Measurements from ENCODE around the gene MFAP1.
"Not testable (repeated sequence)": the region's sequence is repeated elsewhere in the genome, so short reads cannot be mapped to it uniquely, and the experiment has no call there.

Gene MFAP1

DNA sequence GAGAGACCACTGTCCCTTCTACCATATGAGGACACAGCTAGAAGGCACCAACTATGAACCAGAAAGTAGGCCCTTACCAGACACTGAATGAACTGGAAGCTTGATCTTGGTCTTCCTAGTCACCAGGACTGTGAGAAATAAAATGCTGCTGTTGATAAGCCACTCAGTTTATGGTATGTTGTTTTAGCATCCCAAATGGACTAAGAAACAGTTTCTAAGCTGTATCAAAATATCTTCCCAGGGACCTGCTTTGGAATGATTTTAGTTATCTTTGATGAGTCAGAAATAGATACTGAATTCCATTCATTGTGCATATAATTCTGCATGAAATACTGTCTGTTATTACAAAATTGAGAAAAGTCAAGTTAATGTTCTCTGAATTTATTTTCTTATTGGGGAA, 20.9 kb upstream of the MFAP1 start:
- Histone ChIP-seq H3K9me3 (ENCODE audit: control insufficient read depth, insufficient read depth, low read depth, low read length) (no peaks in the 10 kb centered on the region), H3K9ac (ENCODE audit: low read length) (no peak overlapping the region), H3K27me3 (ENCODE audit: control insufficient read depth, insufficient read depth, low read length) (no peaks in the 10 kb centered on the region), H3K4me1 (ENCODE audit: control insufficient read depth, insufficient read depth, low read length) (no peaks in the 10 kb centered on the region), H3K4me3 (ENCODE audit: low read depth, low read length) (no peak overlapping the region), H3K27ac (ENCODE audit: low read depth, low read length) (no peak overlapping the region), H3K36me3 (ENCODE audit: control insufficient read depth, insufficient read depth, low read length) (peaks cover 41% of the 10 kb centered on the region)

DNA sequence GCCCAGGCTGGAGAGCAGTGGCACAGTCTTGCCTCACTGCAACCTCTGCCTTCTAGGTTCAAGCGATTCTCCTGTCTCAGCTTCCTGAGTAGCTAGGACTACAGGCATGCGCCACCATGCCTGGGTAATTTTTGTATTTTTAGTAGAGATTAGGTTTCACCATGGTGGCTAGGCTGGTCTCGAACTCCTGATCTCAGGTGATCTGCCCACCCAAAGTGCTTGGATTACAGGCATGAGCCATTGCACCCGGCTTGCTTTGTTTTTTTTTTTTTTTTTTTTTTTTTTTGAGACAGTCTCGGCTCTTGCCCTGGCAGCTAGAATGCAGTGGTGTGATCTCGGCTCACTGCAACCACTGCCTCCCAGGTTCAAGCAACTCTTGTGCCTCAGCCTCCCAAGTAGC, 8.0 kb upstream of the MFAP1 start:
- not testable (repeated sequence) for H3K4me1 ChIP-seq (ENCODE audit: control insufficient read depth, insufficient read depth, low read length); H3K27me3 ChIP-seq (ENCODE audit: control insufficient read depth, insufficient read depth, low read length); H3K27ac ChIP-seq (ENCODE audit: low read depth, low read length); H3K9ac ChIP-seq (ENCODE audit: low read length); H3K4me3 ChIP-seq (ENCODE audit: low read depth, low read length); H3K9me3 ChIP-seq (ENCODE audit: control insufficient read depth, insufficient read depth, low read depth, low read length)
- peaks cover 36% of the 10 kb centered on the region for H3K36me3 ChIP-seq (ENCODE audit: control insufficient read depth, insufficient read depth, low read length)

DNA sequence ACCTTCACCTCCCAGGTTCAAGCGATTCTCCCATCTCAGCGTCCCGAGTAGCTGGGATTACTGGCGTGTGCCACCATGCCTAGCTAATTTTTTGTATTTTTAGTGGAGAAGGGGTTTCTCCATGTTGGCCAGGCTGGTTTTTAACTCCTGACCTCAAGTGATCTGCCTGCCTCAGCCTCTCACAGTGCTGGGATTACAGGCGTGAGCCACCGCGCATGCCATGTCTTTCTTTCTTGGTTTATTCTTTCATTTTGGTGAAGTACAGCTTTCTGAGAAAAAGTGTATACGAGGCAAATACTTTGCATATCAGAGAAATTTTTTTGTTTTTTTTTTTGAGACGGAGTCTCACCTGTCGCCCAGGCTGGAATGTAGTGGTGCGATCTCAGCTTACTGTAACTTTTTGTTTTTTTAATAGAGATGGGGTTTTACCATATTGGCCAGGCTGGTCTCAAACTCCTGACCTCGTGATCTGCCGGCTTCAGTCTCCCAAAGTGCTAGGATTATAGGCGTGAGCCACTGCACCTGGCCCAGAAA, 7.1 kb upstream of the MFAP1 start:
- H3K36me3 ChIP-seq (ENCODE audit: control insufficient read depth, insufficient read depth, low read length) = peaks cover 29% of the 10 kb centered on the region
- H3K4me1 ChIP-seq (ENCODE audit: control insufficient read depth, insufficient read depth, low read length); H3K9me3 ChIP-seq (ENCODE audit: control insufficient read depth, insufficient read depth, low read depth, low read length); H3K27ac ChIP-seq (ENCODE audit: low read depth, low read length); H3K9ac ChIP-seq (ENCODE audit: low read length); H3K27me3 ChIP-seq (ENCODE audit: control insufficient read depth, insufficient read depth, low read length); H3K4me3 ChIP-seq (ENCODE audit: low read depth, low read length): not testable (repeated sequence)

DNA sequence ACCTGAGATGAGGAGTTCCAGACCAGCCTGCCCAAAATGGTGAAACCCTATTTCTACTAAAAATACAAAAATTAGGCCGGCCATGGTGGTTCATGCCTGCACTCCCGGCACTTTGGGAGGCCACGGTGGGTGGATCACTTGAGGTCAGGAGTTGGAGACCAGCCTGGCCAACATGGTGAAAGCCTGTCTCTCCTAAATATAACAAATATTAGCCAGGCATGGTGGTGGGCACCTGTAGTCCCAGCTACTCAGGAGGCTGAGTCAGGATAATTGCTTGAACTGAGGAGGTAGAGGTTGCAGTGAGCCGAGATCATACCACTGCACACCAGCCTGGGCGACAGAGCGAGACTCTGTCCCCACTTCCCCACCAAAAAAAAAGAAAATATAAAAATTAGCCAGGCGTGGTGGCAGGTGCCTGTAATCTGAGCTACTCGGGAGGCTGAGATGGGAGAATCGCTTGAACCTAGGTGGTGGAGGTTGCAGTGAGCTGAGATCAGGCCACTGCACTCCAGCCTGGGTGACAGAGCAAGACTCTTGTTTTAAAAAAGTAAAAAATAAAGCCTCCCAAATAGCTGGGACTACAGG, 6.3 kb upstream of the MFAP1 start:
- H3K4me1 ChIP-seq (ENCODE audit: control insufficient read depth, insufficient read depth, low read length); H3K4me3 ChIP-seq (ENCODE audit: low read depth, low read length); H3K9me3 ChIP-seq (ENCODE audit: control insufficient read depth, insufficient read depth, low read depth, low read length); H3K27me3 ChIP-seq (ENCODE audit: control insufficient read depth, insufficient read depth, low read length); H3K9ac ChIP-seq (ENCODE audit: low read length); H3K27ac ChIP-seq (ENCODE audit: low read depth, low read length): not testable (repeated sequence)
- peaks cover 21% of the 10 kb centered on the region for H3K36me3 ChIP-seq (ENCODE audit: control insufficient read depth, insufficient read depth, low read length)

DNA sequence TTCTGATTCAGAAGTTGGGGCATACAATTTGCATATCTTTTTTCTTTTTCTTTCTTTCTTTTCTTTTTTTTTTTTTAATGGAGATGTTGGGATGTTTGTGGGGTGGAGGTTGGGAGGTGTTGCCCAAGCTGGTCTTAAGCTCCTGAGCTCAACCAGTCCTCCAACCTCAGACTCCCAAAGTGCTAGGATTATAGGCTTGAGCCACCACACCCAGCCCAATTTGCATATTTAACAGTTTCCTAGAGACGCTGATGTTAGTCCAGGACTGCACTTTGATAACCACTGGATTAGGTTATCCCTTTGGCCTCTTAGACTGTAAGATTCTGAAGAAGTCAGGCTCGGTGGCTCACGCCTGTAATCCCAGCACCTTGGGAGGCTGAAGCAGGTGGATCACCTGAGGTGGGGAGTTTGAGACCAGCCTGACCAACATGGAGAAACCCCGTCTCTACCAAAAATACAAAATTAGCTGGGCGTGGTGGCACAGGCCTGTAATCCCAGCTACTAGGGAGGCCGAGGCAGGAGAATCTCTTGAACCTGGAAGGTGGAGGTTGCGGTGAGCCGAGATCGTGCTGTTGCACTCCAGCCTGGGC, 5.6 kb upstream of the MFAP1 start:
- H3K4me1 ChIP-seq (ENCODE audit: control insufficient read depth, insufficient read depth, low read length); H3K9ac ChIP-seq (ENCODE audit: low read length); H3K27me3 ChIP-seq (ENCODE audit: control insufficient read depth, insufficient read depth, low read length); H3K4me3 ChIP-seq (ENCODE audit: low read depth, low read length); H3K9me3 ChIP-seq (ENCODE audit: control insufficient read depth, insufficient read depth, low read depth, low read length); H3K27ac ChIP-seq (ENCODE audit: low read depth, low read length): not testable (repeated sequence)
- peaks cover 16% of the 10 kb centered on the region for H3K36me3 ChIP-seq (ENCODE audit: control insufficient read depth, insufficient read depth, low read length)

DNA sequence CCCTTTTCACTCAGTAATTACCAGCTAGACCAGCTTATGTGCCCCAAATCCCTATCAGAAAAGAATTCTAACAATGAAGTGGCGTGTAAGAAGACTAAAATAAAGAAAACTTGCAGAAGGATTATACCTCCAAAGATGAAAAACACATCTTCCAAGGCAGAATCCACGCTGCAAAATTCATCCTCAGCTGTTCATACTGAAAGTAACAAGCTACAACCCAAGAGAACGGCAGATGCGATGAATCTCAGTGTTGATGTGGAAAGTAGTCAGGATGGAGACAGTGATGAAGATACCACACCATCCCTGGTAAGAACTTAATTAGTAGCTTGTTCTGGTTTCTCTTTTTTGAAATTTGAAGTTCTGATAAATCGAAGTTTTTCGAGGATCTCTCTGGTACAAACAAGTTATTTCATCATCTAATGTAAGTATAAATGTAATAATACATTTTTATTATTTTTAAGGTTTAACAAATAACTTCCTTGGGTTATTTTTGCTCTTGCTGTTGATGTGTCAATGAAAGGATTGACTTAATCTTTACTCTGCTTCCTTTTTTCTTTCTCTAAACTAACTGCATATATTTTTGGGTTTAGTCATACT, 3.7 kb upstream of the MFAP1 start:
- Histone ChIP-seq H3K36me3 (ENCODE audit: control insufficient read depth, insufficient read depth, low read length) (peaks cover 11% of the 10 kb centered on the region), H3K9me3 (ENCODE audit: control insufficient read depth, insufficient read depth, low read depth, low read length) (peaks cover 3% of the 10 kb centered on the region; the same call in 1 of the 2 replicates), H3K9ac (ENCODE audit: low read length) (no peak overlapping the region), H3K4me1 (ENCODE audit: control insufficient read depth, insufficient read depth, low read length) (0 out of 2 replicates have a peak, but pooled peaks cover 7% of the 10 kb centered on the region), H3K27ac (ENCODE audit: low read depth, low read length) (no peak overlapping the region), H3K4me3 (ENCODE audit: low read depth, low read length) (peak overlapping the region; percentile 92; the same call in 1 of the 2 replicates), H3K27me3 (ENCODE audit: control insufficient read depth, insufficient read depth, low read length) (no peaks in the 10 kb centered on the region)

DNA sequence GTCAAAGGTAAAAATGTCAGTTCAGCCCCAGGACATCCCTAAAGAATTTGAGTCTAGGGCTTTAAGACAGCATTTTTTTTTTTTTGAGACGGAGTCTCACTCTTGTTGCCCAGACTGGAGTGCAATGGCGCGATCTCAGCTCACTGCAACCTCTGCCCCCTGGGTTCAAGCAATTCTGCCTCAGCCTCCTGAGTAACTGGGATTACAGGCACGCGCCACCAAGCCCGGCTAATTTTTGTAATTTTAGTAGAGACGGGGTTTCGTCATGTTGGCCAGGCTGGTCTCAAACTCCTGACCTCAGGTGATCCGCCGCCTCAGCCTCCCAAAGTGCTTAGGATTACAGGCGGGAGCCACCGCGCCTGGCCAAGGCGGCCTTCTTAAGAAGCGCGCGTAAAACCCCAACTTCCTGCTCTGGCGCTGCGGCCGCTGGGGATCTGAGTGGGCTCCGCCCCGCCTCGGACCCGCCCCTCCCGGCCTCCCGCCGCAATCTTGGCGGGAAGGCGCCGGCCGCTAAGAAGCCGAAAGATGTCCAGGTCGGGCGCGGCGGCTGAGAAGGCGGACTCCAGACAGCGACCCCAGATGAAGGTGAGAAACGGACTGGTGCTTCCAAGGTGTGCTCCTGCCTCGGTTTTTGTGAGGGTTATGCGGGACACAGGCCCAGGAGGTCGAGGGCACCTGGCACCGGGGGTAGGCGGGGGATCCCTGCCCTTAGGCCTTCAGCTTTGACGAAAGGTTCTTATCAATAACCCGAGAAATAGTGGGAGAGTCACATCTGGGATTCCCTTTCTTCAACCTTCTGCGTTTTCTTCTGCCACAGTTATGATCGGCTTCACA, 2.2 kb upstream of the MFAP1 start, which contains the start of gene WDR76:
TSS of gene WDR76 (plus strand) at position 495 of the 834 bp plus-strand sequence. CDS start at position 526, 31 bp downstream.
- Histone ChIP-seq H3K9ac (ENCODE audit: low read length) (peak within 1 kb of the TSS; percentile 98), H3K27ac (ENCODE audit: low read depth, low read length) (no peak within 1 kb of the TSS), H3K4me1 (ENCODE audit: control insufficient read depth, insufficient read depth, low read length) (0 out of 2 replicates have a peak, but pooled peaks cover 7% of the 10 kb centered on the region), H3K27me3 (ENCODE audit: control insufficient read depth, insufficient read depth, low read length) (no peaks in the 10 kb centered on the region), H3K36me3 (ENCODE audit: control insufficient read depth, insufficient read depth, low read length) (peaks cover 11% of the 10 kb centered on the region), H3K9me3 (ENCODE audit: control insufficient read depth, insufficient read depth, low read depth, low read length) (peaks cover 3% of the 10 kb centered on the region; the same call in 1 of the 2 replicates), H3K4me3 (ENCODE audit: low read depth, low read length) (peak within 1 kb of the TSS; percentile 92)

DNA sequence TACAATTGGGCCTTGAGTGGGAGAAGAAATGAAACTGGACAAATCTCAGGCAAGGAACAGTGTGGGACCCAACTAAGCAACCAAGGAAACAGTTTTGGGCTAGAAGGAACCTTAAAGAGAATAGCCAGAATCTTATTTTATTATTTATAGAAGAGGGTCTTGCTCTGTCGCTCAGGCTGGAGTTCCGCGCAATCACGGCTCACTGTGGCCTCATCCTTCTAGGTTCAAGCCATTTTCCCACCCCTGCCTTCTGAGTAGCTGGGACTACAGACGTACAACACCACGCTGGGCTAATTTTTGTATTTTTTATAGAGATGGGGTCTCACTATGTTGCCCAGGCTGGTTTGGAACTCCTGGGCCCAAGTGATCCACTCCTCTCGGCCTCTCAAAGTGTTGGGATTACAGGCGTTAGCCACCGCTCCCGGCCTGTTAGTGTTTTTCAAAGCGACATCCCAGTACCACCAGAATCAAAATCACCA, 1.6 kb upstream of the MFAP1 start:
- H3K27ac ChIP-seq (ENCODE audit: low read depth, low read length) = no peak overlapping the region
- 0 out of 2 replicates have a peak, but pooled peaks cover 7% of the 10 kb centered on the region for H3K4me1 ChIP-seq (ENCODE audit: control insufficient read depth, insufficient read depth, low read length)
- H3K4me3 ChIP-seq (ENCODE audit: low read depth, low read length) = peak overlapping the region; percentile 92; the same call in 1 of the 2 replicates

DNA sequence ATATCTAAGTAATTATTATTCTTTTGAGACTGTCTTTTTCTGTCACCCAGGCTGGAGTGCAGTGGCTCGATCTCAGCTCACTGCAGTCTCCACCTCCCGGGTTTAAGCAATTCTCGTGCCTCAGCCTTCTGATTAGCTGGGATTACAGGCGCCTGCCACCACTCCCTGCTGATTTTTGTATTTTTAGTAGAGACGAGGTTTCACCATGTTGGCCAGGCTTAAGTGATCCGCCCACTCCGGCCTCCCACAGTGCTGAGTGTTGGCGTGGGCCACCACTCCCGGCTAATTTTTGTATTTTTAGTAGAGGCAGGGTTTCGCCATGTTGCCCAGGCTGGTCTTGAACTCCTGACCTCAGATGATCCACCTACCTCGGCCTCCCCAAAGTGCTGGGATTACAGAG, 815 bp upstream of the MFAP1 start:
- not testable (repeated sequence) for H3K27ac ChIP-seq (ENCODE audit: low read depth, low read length); H3K27me3 ChIP-seq (ENCODE audit: control insufficient read depth, insufficient read depth, low read length); H3K9me3 ChIP-seq (ENCODE audit: control insufficient read depth, insufficient read depth, low read depth, low read length); H3K4me3 ChIP-seq (ENCODE audit: low read depth, low read length); H3K4me1 ChIP-seq (ENCODE audit: control insufficient read depth, insufficient read depth, low read length); H3K9ac ChIP-seq (ENCODE audit: low read length)
- peaks cover 11% of the 10 kb centered on the region for H3K36me3 ChIP-seq (ENCODE audit: control insufficient read depth, insufficient read depth, low read length)

More for the DNA sequence above, 1.6 kb upstream of the MFAP1 start:
- Histone ChIP-seq H3K36me3 (ENCODE audit: control insufficient read depth, insufficient read depth, low read length) (peaks cover 11% of the 10 kb centered on the region), H3K27me3 (ENCODE audit: control insufficient read depth, insufficient read depth, low read length) (no peaks in the 10 kb centered on the region), H3K9ac (ENCODE audit: low read length) (no peak overlapping the region), H3K9me3 (ENCODE audit: control insufficient read depth, insufficient read depth, low read depth, low read length) (peaks cover 3% of the 10 kb centered on the region; the same call in 1 of the 2 replicates)

DNA sequence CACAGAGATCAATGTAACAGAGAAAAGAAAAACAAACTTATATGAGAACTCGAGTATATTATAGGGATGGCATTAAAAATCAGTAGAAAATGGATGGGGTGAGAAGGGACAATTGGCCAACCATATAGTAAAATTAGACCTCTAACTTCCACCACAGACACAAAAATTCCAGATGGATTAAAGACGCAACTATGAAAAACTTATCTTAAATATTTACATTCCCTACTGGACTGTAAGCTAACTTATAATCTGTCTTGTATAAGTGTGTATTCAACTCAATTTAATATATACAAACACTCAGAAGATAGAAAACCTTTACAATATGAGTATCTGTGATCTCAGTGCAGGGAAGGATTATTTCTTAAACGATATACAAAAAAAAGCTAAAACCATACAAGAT, 3.0 kb downstream of the MFAP1 start:
- Histone ChIP-seq H3K9ac (ENCODE audit: low read length) (no peak overlapping the region), H3K4me1 (ENCODE audit: control insufficient read depth, insufficient read depth, low read length) (no peaks in the 10 kb centered on the region), H3K4me3 (ENCODE audit: low read depth, low read length) (no peak overlapping the region), H3K36me3 (ENCODE audit: control insufficient read depth, insufficient read depth, low read length) (peaks cover 16% of the 10 kb centered on the region), H3K9me3 (ENCODE audit: control insufficient read depth, insufficient read depth, low read depth, low read length) (peaks cover 3% of the 10 kb centered on the region; the same call in 1 of the 2 replicates), H3K27me3 (ENCODE audit: control insufficient read depth, insufficient read depth, low read length) (no peaks in the 10 kb centered on the region), H3K27ac (ENCODE audit: low read depth, low read length) (no peak overlapping the region)

Data from HUES6 (cell line).